ENCODE data around the gene ANKMY1. TPM values are rescaled to one million over a fixed set of nuclear protein-coding genes. Genes with fewer than 3 reads are reported as not detected.

The ANKMY1 gene
- total and polyA plus RNA-seq, 4 donors, result 9.3 to 34.8 (median 14.8) TPM

- TF ChIP-seq CTCF (IDR thresholded peaks at IDR 0.05; ENCODE audit: control extremely low read depth, extremely low read depth), result no peak
- Histone ChIP-seq H3K27me3 (ENCODE audit: control insufficient read depth in 3 of 3, insufficient read depth in 3 of 3, low read length in 2 of 3) (no peaks in the 10 kb centered on the region), H3K4me3 (no peak overlapping the region), H3K9me3 (ENCODE audit: control insufficient read depth in 4 of 4, insufficient read depth in 3 of 4, low read length in 3 of 4) (no peaks in the 10 kb centered on the region), H3K36me3 (ENCODE audit: control insufficient read depth in 4 of 4, insufficient read depth in 4 of 4, low read length in 4 of 4) (peaks cover 0 to 10% (median 0%) of the 10 kb centered on the region in 4 donors), H3K27ac (ENCODE audit: low read depth in 1 of 2, low read length in 1 of 2) (no peak overlapping the region), H3K9ac (ENCODE audit: insufficient read depth in 1 of 2, low read length in 2 of 2) (no peak overlapping the region), H3K4me1 (ENCODE audit: control insufficient read depth in 5 of 5, insufficient read depth in 5 of 5, low read length in 5 of 5) (peaks cover 0 to 1% (median 0%) of the 10 kb centered on the region in 5 donors)
- no peak for ATAC-seq (ENCODE audit: insufficient read depth, low FRiP score)
- WGBS, 2 donors, result 98 to 100% methylated on average over 7 of the region's 7 CpGs
- no peak for DNase-seq
Measured at GRCh38 chr2:240508832-240509545, 48.8 kb downstream of the ANKMY1 start.

- 94% methylated on average over 9 to 11 of the region's 11 CpGs for WGBS, 2 donors
- H3K9ac ChIP-seq (ENCODE audit: insufficient read depth in 1 of 2, low read length in 2 of 2), result no peak overlapping the region
- peaks cover 0 to 12% (median 0%) of the 10 kb centered on the region in 4 donors for H3K36me3 ChIP-seq (ENCODE audit: control insufficient read depth in 4 of 4, insufficient read depth in 4 of 4, low read length in 4 of 4)
- H3K4me1 ChIP-seq (ENCODE audit: control insufficient read depth in 5 of 5, insufficient read depth in 5 of 5, low read length in 5 of 5), result peaks cover 0 to 1% (median 0%) of the 10 kb centered on the region in 5 donors
- DNase-seq (no peak), ATAC-seq (ENCODE audit: insufficient read depth, low FRiP score) (no peak)
- TF ChIP-seq CTCF (IDR thresholded peaks at IDR 0.05; ENCODE audit: control extremely low read depth, extremely low read depth), result no peak
- no peaks in the 10 kb centered on the region for H3K27me3 ChIP-seq (ENCODE audit: control insufficient read depth in 3 of 3, insufficient read depth in 3 of 3, low read length in 2 of 3)
- no peaks in the 10 kb centered on the region for H3K9me3 ChIP-seq (ENCODE audit: control insufficient read depth in 4 of 4, insufficient read depth in 3 of 4, low read length in 3 of 4)
- no peak overlapping the region for H3K4me3 ChIP-seq
- H3K27ac ChIP-seq (ENCODE audit: low read depth in 1 of 2, low read length in 1 of 2), result no peak overlapping the region
Measured at GRCh38 chr2:240507778-240508251, 50.0 kb downstream of the ANKMY1 start.

GRCh38 chr2:240507060-240507777 lies 50.6 kb downstream of the ANKMY1 start:
- peaks cover 0 to 11% (median 0%) of the 10 kb centered on the region in 4 donors for H3K36me3 ChIP-seq (ENCODE audit: control insufficient read depth in 4 of 4, insufficient read depth in 4 of 4, low read length in 4 of 4)
- no peaks in the 10 kb centered on the region for H3K9me3 ChIP-seq (ENCODE audit: control insufficient read depth in 4 of 4, insufficient read depth in 3 of 4, low read length in 3 of 4)
- no peak overlapping the region for H3K27ac ChIP-seq (ENCODE audit: low read depth in 1 of 2, low read length in 1 of 2)
- no peak overlapping the region for H3K9ac ChIP-seq (ENCODE audit: insufficient read depth in 1 of 2, low read length in 2 of 2)
- 94 to 95% methylated on average over 6 of the region's 6 CpGs for WGBS, 2 donors
- DNase-seq, result no peak
- no peak overlapping the region for H3K4me3 ChIP-seq
- no peak for ATAC-seq (ENCODE audit: insufficient read depth, low FRiP score)
- H3K4me1 ChIP-seq (ENCODE audit: control insufficient read depth in 5 of 5, insufficient read depth in 5 of 5, low read length in 5 of 5), result peaks cover 0 to 1% (median 0%) of the 10 kb centered on the region in 5 donors
- TF ChIP-seq CTCF (IDR thresholded peaks at IDR 0.05; ENCODE audit: control extremely low read depth, extremely low read depth), result no peak
- no peaks in the 10 kb centered on the region for H3K27me3 ChIP-seq (ENCODE audit: control insufficient read depth in 3 of 3, insufficient read depth in 3 of 3, low read length in 2 of 3)
